Glutamatergic neuron (in vitro differentiated cells): ENCODE data around the gene DEDD2. TPM values are rescaled to one million over a fixed set of nuclear protein-coding genes. Genes with fewer than 3 reads are reported as not detected.

Source experiments
- DNase-seq: peaks from one replicate; pipeline ENCODE4 v3.0.0; 2022
- H3K27ac Mint-ChIP-seq: one replicate; pipeline ENCODE4 v1.8.0; 2020; ENCODE audit warnings: mild to moderate bottlenecking, mixed read lengths, inconsistent platforms; ENCODE audit not compliant: unreplicated experiment
- H3K27me3 Mint-ChIP-seq: one replicate; pipeline ENCODE4 v1.8.0; 2020; ENCODE audit warnings: mild to moderate bottlenecking, moderate library complexity, mixed read lengths, inconsistent platforms; ENCODE audit not compliant: unreplicated experiment
- H3K36me3 Mint-ChIP-seq: one replicate; pipeline ENCODE4 v1.8.0; 2020; ENCODE audit warnings: mild to moderate bottlenecking, mixed read lengths, inconsistent platforms; ENCODE audit not compliant: unreplicated experiment
- H3K4me1 Mint-ChIP-seq: one replicate; pipeline ENCODE4 v1.8.0; 2020; ENCODE audit warnings: mild to moderate bottlenecking, low read depth, mixed read lengths, inconsistent platforms; ENCODE audit not compliant: unreplicated experiment
- H3K4me3 Mint-ChIP-seq: one replicate; pipeline ENCODE4 v1.8.0; 2020; ENCODE audit warnings: mild to moderate bottlenecking, mixed read lengths, inconsistent platforms; ENCODE audit not compliant: unreplicated experiment
- H3K9me3 Mint-ChIP-seq: one replicate; pipeline ENCODE4 v1.8.0; 2020; ENCODE audit warnings: mild to moderate bottlenecking, moderate library complexity, mixed read lengths, inconsistent platforms; ENCODE audit not compliant: unreplicated experiment
- total RNA-seq: library from RNA; stranded (reverse); fragmentation: NEBNext Ultra II Directional; extraction: Animal tissue kit (Norgen Biotek cat#: 25700); gene quantifications from one replicate; pipeline ENCODE4 v1.2.1, GENCODE V29; 2021; ENCODE audit not compliant: unreplicated experiment
- TF ChIP-seq, protein P1 (sequence below): fragments of 200-600 bp; sonication (generic); IDR thresholded peaks from one replicate; pipeline ENCODE4 v1.5.0; 2021; ENCODE audit not compliant: partially characterized antibody, unreplicated experiment

DEDD2 gene
- total RNA-seq, 1 donor from 2014 or later = 30.7 TPM

DNA sequence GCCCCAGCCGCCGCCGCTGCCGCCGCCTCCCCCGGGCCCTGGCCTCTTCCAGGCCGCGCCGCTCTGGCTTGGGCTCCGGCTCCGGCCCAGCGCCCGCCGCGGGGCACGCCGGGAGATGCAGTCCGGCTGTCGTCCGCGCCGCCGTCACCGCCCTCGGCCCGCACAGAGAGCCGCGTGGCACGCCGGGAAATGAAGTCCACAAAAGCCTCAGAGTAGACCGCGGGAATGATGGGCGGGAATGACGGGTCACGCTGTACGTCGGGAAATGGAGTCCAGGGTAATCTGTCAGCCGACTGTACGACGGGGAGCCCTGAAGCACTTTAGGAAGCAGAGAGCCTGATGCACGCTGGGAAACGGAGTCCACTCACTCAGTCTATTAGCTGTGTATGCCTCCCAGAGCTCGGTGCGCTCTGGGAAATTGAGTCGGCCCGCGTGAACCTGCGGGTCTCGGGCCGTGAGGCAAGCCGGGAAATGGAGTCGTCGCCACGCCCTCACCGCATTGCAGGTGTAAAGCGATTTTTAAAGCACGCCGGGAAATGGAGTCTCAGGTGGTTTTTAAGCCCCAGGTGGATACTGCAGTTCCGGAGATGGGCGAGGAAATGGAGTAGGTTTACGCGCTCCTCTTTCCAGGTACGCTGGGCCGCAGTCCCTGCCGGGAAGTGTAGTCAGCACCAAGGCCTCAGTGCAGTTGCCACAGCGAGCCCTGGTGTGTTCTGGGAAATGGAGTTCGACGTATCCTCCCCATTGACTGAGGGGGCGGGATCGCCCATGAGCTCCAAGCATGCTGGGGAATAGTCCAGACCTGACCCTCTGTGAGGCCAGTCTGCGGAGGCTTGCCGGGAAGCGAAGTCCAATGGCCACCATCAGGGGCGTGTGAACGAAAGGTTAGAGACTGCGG lies 25.3 kb upstream of the DEDD2 start, which contains the start of gene GSK3A:
Gene GSK3A, minus strand, starts transcription at position 91 of the 898 bp plus-strand sequence. CDS start 137 bp downstream, outside the sequence.
- H3K4me3 Mint-ChIP-seq = peak within 1 kb of the TSS; percentile 93
- peak; percentile 98 for DNase-seq
- H3K27me3 Mint-ChIP-seq = peaks cover 9% of the 10 kb centered on the region
- H3K4me1 Mint-ChIP-seq = peaks cover 11% of the 10 kb centered on the region
- peaks cover 10% of the 10 kb centered on the region for H3K9me3 Mint-ChIP-seq
- no peaks in the 10 kb centered on the region for H3K36me3 Mint-ChIP-seq
- peak within 1 kb of the TSS; percentile 84 for H3K27ac Mint-ChIP-seq
- TF ChIP-seq, protein P1, sequence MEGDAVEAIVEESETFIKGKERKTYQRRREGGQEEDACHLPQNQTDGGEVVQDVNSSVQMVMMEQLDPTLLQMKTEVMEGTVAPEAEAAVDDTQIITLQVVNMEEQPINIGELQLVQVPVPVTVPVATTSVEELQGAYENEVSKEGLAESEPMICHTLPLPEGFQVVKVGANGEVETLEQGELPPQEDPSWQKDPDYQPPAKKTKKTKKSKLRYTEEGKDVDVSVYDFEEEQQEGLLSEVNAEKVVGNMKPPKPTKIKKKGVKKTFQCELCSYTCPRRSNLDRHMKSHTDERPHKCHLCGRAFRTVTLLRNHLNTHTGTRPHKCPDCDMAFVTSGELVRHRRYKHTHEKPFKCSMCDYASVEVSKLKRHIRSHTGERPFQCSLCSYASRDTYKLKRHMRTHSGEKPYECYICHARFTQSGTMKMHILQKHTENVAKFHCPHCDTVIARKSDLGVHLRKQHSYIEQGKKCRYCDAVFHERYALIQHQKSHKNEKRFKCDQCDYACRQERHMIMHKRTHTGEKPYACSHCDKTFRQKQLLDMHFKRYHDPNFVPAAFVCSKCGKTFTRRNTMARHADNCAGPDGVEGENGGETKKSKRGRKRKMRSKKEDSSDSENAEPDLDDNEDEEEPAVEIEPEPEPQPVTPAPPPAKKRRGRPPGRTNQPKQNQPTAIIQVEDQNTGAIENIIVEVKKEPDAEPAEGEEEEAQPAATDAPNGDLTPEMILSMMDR = no peak

DNA sequence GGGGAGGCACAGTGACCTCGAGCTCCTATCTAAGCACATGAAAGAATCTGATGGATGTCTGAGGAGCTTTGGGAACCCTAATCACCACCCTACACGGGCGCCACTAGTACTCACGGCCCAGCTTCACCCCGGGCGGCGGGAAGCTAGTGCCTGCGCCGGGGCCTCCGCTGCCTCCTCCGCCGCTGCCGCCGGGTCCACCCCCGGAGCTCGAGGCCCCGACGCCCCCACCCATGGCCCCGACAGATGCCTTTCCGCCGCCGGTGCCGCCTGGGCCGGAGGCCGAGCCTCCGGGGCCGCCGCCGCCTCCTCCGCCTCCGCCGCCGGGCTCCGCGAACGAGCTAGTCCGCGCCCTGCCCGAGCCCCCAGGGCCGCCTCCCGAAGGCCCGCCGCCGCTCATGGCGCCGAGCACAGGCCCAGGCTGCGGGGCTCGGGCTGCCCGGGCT lies 24.6 kb upstream of the DEDD2 start:
- Mint-ChIP-seq H3K4me3 (peak overlapping the region; percentile 93), H3K4me1 (peaks cover 11% of the 10 kb centered on the region), H3K36me3 (no peaks in the 10 kb centered on the region), H3K9me3 (peaks cover 10% of the 10 kb centered on the region), H3K27me3 (peaks cover 11% of the 10 kb centered on the region), H3K27ac (peak overlapping the region; percentile 79)
- TF ChIP-seq, protein P1 = no peak
- DNase-seq = no peak

DNA sequence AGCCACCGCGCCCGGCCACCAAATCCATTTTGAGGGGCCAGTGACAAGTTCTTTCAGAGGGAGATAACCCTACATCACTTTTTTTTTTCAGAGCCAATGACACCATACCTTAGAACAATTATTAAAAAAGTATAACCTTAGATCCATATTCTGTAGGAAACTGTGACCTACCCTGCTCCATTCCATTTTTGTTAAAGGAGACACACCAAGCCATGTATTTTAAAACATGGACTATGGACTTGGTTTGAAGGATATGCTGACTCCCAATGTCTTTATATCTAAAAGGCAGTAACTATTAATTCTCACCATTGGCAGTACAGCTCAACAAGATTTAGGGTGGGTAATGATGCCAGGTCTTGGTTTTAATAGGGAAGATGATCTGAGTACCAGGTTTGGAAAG lies 23.8 kb upstream of the DEDD2 start:
- H3K27me3 Mint-ChIP-seq = peaks cover 11% of the 10 kb centered on the region
- TF ChIP-seq, protein P1 = no peak
- H3K36me3 Mint-ChIP-seq = no peaks in the 10 kb centered on the region

DNA sequence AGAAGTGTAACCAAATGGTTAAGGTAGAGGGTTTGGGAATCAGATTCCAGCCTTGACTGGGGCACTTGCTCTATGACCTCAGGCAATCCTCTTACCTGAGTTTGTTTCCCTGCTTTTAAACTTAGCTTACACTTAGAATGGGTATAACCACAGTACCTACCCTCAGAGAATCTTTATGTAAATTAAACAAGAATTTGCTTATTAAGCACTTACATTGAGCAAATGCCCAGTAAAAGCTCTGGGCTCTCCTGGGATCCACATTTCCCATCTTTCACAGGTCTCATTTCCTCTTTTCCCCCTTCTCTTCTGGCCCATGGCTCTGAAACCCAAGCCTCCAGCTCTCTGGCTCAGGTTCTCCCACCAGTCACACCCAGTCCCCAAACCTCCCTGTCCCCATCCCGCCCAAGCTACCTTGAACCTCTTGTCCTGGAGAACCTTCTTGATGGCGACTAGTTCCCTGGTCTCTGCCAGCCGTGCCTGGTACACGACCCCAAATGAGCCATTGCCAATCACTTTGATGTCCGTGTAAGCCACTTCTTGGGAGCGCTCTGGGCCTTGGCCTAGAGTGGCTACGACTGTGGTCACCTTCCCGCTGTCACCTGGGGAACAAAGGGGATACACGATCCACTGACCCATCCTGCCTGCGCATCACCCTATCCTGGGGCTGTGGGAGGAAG lies 22.2 kb upstream of the DEDD2 start:
- peaks cover 9% of the 10 kb centered on the region for H3K27me3 Mint-ChIP-seq
- TF ChIP-seq, protein P1 = no peak
- H3K36me3 Mint-ChIP-seq = no peaks in the 10 kb centered on the region
- peaks cover 9% of the 10 kb centered on the region for H3K4me1 Mint-ChIP-seq
- DNase-seq = no peak
- peak overlapping the region; percentile 46 for H3K4me3 Mint-ChIP-seq
- no peak overlapping the region for H3K27ac Mint-ChIP-seq
- peaks cover 10% of the 10 kb centered on the region for H3K9me3 Mint-ChIP-seq

More for the DNA sequence above, 23.8 kb upstream of the DEDD2 start:
- H3K9me3 Mint-ChIP-seq = peaks cover 10% of the 10 kb centered on the region
- peak overlapping the region; percentile 93 for H3K4me3 Mint-ChIP-seq
- peaks cover 11% of the 10 kb centered on the region for H3K4me1 Mint-ChIP-seq
- peak overlapping the region; percentile 28 for H3K27ac Mint-ChIP-seq
- DNase-seq = no peak

DNA sequence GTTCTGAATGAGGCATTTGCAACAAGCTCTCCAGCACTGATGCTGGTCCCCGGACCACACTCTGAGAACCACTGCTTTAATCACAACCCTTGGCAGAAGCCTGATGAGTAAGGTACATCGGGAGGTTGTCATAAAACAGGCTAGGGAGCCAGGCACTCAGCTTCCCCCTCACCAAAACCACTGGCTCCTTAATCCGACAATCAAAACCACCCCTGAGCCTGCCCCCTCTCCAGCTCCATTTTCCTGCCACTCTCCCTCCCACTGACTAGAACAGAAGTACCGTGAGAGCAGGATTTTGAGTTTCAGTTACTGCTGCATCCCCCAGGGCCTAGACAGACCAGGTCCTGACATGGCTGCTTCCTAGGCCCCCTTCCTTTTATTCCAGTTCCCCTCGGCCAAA lies 17.7 kb upstream of the DEDD2 start:
- Mint-ChIP-seq H3K4me3 (no peak overlapping the region), H3K27ac (peak overlapping the region; percentile 28), H3K9me3 (peaks cover 2% of the 10 kb centered on the region), H3K36me3 (no peaks in the 10 kb centered on the region), H3K4me1 (peaks cover 6% of the 10 kb centered on the region), H3K27me3 (peaks cover 4% of the 10 kb centered on the region)
- TF ChIP-seq, protein P1 = no peak
- no peak for DNase-seq
